DND-41 (cell line): Measurements from ENCODE around the gene YWHAQ.
"Not testable (repeated sequence)": the region's sequence is repeated elsewhere in the genome, so short reads cannot be mapped to it uniquely, and the experiment has no call there.

ENCODE experiments used
- CTCF ChIP-seq: IDR thresholded peaks from 2 replicates; pipeline ENCODE4 v1.5.1; 2012; ENCODE audit warnings: borderline replicate concordance, low read length, moderate library complexity, mild to moderate bottlenecking; ENCODE audit not compliant: poor library complexity, severe bottlenecking; ENCODE audit errors: extremely low read depth
- EZH2 ChIP-seq: IDR thresholded peaks from 3 replicates; pipeline ENCODE4 v1.6.1; 2012; ENCODE audit warnings: borderline replicate concordance, low read depth, mild to moderate bottlenecking, moderate library complexity, low read length, inconsistent platforms; ENCODE audit not compliant: severe bottlenecking

DNA sequence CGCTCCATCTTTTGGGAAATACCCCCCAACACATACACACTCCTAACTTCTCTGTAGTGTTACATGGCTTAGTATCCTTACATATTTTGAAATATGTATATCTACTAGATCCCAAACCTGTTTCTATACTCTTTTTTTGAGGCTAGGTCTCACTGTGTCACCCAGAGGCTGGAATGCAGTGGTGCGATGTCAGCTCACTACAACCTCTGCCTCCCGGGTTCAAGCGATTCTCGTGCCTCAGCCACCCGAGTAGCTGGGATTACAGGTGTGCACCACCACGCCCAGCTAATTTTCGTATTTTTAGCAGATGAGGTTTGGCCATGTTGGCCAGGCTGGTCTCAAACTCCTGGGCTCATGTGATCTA lies 19.3 kb downstream of the YWHAQ start:
- not testable (repeated sequence) for TF ChIP-seq CTCF, EZH2
